CD4-positive, alpha-beta T cell (primary cell): ENCODE results near the gene NRXN2. TPM values are rescaled to one million over a fixed set of nuclear protein-coding genes. Genes with fewer than 3 reads are reported as not detected.

Experiments used
- ATAC-seq: fragments of 200-7000 bp; cut with Tn5 transposase; one replicate; pipeline ENCODE4 v1.10.0; 2022; ENCODE audit warnings: mild to moderate bottlenecking; ENCODE audit not compliant: poor library complexity
- CTCF ChIA-PET: fragments of 350-600 bp; sonication (Branson Sonifier 250); formaldehyde crosslinking; loops from one replicate; lab custom pipeline; 2021; ENCODE audit warnings: antibody characterized with exemption, inconsistent platforms; lab: Charles Lee
- POLR2A ChIA-PET: fragments of 350-600 bp; sonication (Branson Sonifier 250); formaldehyde crosslinking; loops from one replicate; lab custom pipeline; 2021; ENCODE audit warnings: antibody characterized with exemption, inconsistent platforms; lab: Charles Lee
- DNase-seq, 14 experiments: peaks; one replicate each; pipeline ENCODE4 v3.0.0-alpha.2; 2013 to 2020; ENCODE audit warnings: mixed read lengths in 2 of 14
- H3K27ac ChIP-seq, 2 donors: one replicate each; pipeline versions ENCODE4 v1.5.1 to v1.7.0; 2013; ENCODE audit warnings: low read length in 2 of 2, low read depth in 1 of 2, mild to moderate bottlenecking in 1 of 2
- H3K27me3 ChIP-seq, 2 experiments: 1 replicate in 1 of 2; 2 replicates in 1 of 2; pipeline versions ENCODE4 v1.6.1 to v1.7.0; 2013; ENCODE audit warnings: low read length in 2 of 2, control low read depth in 1 of 2, mild to moderate bottlenecking in 1 of 2, moderate library complexity in 1 of 2; ENCODE audit not compliant: insufficient read depth in 2 of 2, control insufficient read depth in 1 of 2
- H3K36me3 ChIP-seq: one replicate; pipeline ENCODE4 v1.6.1; 2013; ENCODE audit warnings: low read length, control low read depth; ENCODE audit not compliant: insufficient read depth
- H3K4me1 ChIP-seq: one replicate; pipeline ENCODE4 v1.6.1; 2013; ENCODE audit warnings: low read length, control low read depth; ENCODE audit not compliant: insufficient read depth
- H3K4me3 ChIP-seq: one replicate; pipeline ENCODE4 v1.5.1; 2013; ENCODE audit warnings: mild to moderate bottlenecking, low read length, moderate library complexity
- H3K9me3 ChIP-seq, 2 experiments: 1 replicate in 1 of 2; 2 replicates in 1 of 2; pipeline versions ENCODE4 v1.6.1 to v1.7.0; 2013; ENCODE audit warnings: low read length in 2 of 2, mild to moderate bottlenecking in 2 of 2, control low read depth in 1 of 2, moderate library complexity in 1 of 2; ENCODE audit not compliant: control insufficient read depth in 1 of 2, insufficient read depth in 1 of 2
- H3K27ac Mint-ChIP-seq: one replicate; pipeline ENCODE4 v1.8.0; 2020; ENCODE audit warnings: mixed read lengths
- H3K27me3 Mint-ChIP-seq: one replicate; pipeline ENCODE4 v1.8.0; 2021; ENCODE audit warnings: mixed read lengths
- H3K36me3 Mint-ChIP-seq: one replicate; pipeline ENCODE4 v1.8.0; 2021; ENCODE audit warnings: low read depth, mixed read lengths
- H3K4me1 Mint-ChIP-seq: one replicate; pipeline ENCODE4 v1.8.0; 2021; ENCODE audit warnings: low read depth, mixed read lengths
- H3K4me3 Mint-ChIP-seq: one replicate; pipeline ENCODE4 v1.8.0; 2020; ENCODE audit warnings: mild to moderate bottlenecking, mixed read lengths
- H3K9me3 Mint-ChIP-seq: one replicate; pipeline ENCODE4 v1.8.0; 2020; ENCODE audit warnings: mixed read lengths
- intact Hi-C, 2 experiments: fragments of 100-400 bp; cut with DNase I in 1 of 2; cut with micrococcal nuclease in 1 of 2; formaldehyde crosslinking; loops; one replicate each; pipeline versions ENCODE4 v1.15.1 to v1.9.0; 2023 to 2025; cut with DNase I, micrococcal nuclease
- total RNA-seq, 174 experiments: library from RNA in 2 of 174; stranded (reverse) in 2 of 174; gene quantifications; one replicate each; pipeline ENCODE4 v1.2.3 and lab custom pipeline; 2021 to 2026
- TF ChIP-seq, protein P1 (sequence below): fragments of 200-600 bp; IDR thresholded peaks from one replicate; pipeline ENCODE4 v1.8.0; 2022; ENCODE audit warnings: antibody characterized with exemption, mild to moderate bottlenecking

NRXN2 gene
- total RNA-seq, 2 experiments from 2014 or later, result 0.05 to 0.31 TPM

DNA sequence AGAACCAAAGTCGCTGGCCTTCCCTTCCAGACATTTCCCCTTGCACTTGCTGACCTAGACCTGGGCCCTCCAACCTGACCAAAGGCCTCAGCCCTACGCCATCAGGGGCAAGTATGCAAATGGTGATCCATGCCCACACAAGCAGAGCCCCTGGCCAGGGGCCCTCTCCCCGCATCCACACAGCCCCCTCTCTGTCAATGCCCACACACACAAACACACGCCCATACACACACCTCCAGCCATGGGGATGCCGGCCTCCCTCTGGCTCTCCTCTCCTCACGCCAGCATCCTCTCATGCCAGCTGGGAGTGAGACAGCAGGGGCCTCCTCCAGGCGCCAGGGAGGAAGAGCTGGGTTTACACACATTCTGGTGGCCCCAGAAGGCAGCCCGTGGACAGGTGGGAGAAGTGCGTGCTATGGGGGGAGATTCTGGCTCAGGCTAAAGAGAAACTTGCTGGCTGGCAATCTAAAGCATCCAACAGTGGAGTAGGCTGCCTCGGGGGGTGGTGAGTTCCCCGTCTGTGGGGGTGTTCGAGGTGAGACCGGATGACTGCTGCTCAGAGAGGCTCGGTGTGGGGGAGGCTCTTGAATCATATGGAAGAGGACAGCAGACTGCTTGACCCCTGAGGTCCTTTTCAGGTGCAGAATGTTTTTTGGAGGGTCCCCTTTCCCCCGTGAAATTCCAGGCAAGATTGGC, 4.8 kb downstream of the NRXN2 start:
- H3K27me3 ChIP-seq, result peaks cover 50 to 53% of the 10 kb centered on the region in 2 experiments
- CTCF ChIA-PET, result interaction anchor here (1.4 to 1.5 kb wide), 2 partner anchors 9 to 30 kb away, joined by 3 read pairs; no protein-coding TSS in a partner anchor
- H3K27me3 Mint-ChIP-seq, result peaks cover 78% of the 10 kb centered on the region

DNA sequence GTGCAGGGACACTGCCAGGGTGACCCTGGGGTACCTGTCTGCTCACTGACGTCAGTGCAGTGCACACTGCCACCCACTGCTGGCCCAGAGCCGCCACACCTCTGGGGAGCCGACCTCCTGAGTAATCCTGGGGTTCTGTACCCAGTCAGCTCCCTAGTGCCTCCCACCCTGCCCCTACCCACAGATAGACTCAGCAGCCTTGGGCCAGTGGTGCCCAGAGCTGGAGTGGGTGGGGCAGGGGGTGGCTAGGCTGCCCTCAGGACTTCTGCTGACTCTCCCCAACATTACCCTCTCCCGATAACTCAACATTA, 5.8 kb downstream of the NRXN2 start:
- Mint-ChIP-seq H3K9me3 (no peaks in the 10 kb centered on the region), H3K27me3 (peaks cover 78% of the 10 kb centered on the region), H3K36me3 (no peaks in the 10 kb centered on the region), H3K27ac (no peak overlapping the region), H3K4me3 (no peak overlapping the region), H3K4me1 (peaks cover 3% of the 10 kb centered on the region)
- Histone ChIP-seq H3K27me3 (peaks cover 53 to 54% of the 10 kb centered on the region in 2 experiments), H3K9me3 (peaks cover 0 to 13% of the 10 kb centered on the region in 2 experiments), H3K36me3 (no peaks in the 10 kb centered on the region), H3K4me1 (peaks cover 9% of the 10 kb centered on the region), H3K27ac (no peak overlapping the region), H3K4me3 (no peak overlapping the region)
- TF ChIP-seq, protein P1, sequence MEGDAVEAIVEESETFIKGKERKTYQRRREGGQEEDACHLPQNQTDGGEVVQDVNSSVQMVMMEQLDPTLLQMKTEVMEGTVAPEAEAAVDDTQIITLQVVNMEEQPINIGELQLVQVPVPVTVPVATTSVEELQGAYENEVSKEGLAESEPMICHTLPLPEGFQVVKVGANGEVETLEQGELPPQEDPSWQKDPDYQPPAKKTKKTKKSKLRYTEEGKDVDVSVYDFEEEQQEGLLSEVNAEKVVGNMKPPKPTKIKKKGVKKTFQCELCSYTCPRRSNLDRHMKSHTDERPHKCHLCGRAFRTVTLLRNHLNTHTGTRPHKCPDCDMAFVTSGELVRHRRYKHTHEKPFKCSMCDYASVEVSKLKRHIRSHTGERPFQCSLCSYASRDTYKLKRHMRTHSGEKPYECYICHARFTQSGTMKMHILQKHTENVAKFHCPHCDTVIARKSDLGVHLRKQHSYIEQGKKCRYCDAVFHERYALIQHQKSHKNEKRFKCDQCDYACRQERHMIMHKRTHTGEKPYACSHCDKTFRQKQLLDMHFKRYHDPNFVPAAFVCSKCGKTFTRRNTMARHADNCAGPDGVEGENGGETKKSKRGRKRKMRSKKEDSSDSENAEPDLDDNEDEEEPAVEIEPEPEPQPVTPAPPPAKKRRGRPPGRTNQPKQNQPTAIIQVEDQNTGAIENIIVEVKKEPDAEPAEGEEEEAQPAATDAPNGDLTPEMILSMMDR, result no peak
- ATAC-seq (no peak), DNase-seq (no peak)
- POLR2A ChIA-PET, result no interaction called here
- intact Hi-C loops, result no loop called here
- CTCF ChIA-PET, result no interaction called here

More for the DNA sequence above, 4.8 kb downstream of the NRXN2 start:
- Histone ChIP-seq H3K4me3 (no peak overlapping the region), H3K36me3 (no peaks in the 10 kb centered on the region), H3K27ac (no peak overlapping the region), H3K4me1 (peaks cover 10% of the 10 kb centered on the region), H3K9me3 (peaks cover 0 to 10% of the 10 kb centered on the region in 2 experiments)
- Mint-ChIP-seq H3K4me3 (no peak overlapping the region), H3K4me1 (no peaks in the 10 kb centered on the region), H3K36me3 (no peaks in the 10 kb centered on the region), H3K27ac (no peak overlapping the region), H3K9me3 (no peaks in the 10 kb centered on the region)
- intact Hi-C loops, result no loop called here
- DNase-seq (no peak), ATAC-seq (no peak)
- TF ChIP-seq, protein P1, result no peak
- POLR2A ChIA-PET, result no interaction called here

DNA sequence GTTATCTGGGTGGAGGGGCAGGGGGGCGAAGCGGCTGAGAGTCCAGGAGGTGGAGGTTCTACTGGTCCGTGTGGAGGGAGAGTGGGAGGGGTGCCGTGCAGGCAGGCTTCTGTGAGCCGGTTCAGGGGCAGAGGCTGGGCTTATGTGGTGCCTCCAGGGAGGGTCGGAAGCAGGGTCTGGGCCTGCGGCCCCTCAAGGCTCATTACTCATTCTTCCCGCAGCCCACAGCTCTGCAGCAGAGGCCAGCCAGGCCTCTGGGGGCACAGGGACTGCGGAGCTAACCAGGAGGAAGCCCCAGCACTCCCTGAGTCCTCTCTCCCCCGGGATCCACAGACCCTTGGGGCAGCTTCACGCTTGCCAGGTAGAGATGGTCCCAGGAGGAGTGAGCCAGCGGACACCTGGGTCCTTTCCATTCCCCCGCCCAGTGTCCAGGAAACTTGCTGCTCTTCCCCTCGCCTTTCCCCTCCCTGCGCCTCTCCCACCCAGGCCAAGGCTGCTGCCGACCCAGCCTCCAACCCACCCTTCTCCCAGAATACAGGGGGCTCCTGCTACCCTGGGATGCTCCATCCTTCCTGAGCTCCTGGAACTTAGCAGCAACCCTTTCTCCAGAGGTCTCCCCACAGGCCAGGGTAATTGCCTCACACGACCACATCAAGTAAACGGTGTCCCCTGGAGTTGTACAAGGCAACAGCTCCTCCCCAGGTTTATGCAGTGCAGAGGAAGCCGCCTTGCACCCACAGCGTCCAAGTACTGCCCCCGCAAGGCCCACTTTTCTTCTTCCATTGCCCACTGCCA, 6.3 kb downstream of the NRXN2 start:
- Mint-ChIP-seq H3K9me3 (no peaks in the 10 kb centered on the region), H3K4me1 (peaks cover 9% of the 10 kb centered on the region), H3K27me3 (peaks cover 83% of the 10 kb centered on the region), H3K27ac (no peak overlapping the region), H3K4me3 (no peak overlapping the region), H3K36me3 (no peaks in the 10 kb centered on the region)
- no peak overlapping the region for H3K4me3 ChIP-seq
- no peak for DNase-seq
- ATAC-seq, result no peak
- H3K36me3 ChIP-seq, result no peaks in the 10 kb centered on the region
- H3K4me1 ChIP-seq, result peaks cover 11% of the 10 kb centered on the region
- ChIA-PET CTCF (no interaction called here), POLR2A (interaction anchor here (0.5 to 0.6 kb wide), 2 partner anchors 10 to 44 kb away, joined by 3 read pairs; no protein-coding TSS in a partner anchor)
- TF ChIP-seq, protein P1, result no peak
- H3K27ac ChIP-seq, result no peak overlapping the region
- intact Hi-C loops, result no loop called here
- peaks cover 53 to 54% of the 10 kb centered on the region in 2 experiments for H3K27me3 ChIP-seq
- peaks cover 0 to 19% of the 10 kb centered on the region in 2 experiments for H3K9me3 ChIP-seq
